HG03064 (cell line): Measurements from ENCODE around the gene LMX1B.

Source experiments
- ATAC-seq: cut with Tn5 transposase; IDR thresholded peaks from one replicate; pipeline ENCODE4 v1.9.1; 2021; ENCODE audit warnings: low read depth; ENCODE audit not compliant: unreplicated experiment

Gene LMX1B

DNA sequence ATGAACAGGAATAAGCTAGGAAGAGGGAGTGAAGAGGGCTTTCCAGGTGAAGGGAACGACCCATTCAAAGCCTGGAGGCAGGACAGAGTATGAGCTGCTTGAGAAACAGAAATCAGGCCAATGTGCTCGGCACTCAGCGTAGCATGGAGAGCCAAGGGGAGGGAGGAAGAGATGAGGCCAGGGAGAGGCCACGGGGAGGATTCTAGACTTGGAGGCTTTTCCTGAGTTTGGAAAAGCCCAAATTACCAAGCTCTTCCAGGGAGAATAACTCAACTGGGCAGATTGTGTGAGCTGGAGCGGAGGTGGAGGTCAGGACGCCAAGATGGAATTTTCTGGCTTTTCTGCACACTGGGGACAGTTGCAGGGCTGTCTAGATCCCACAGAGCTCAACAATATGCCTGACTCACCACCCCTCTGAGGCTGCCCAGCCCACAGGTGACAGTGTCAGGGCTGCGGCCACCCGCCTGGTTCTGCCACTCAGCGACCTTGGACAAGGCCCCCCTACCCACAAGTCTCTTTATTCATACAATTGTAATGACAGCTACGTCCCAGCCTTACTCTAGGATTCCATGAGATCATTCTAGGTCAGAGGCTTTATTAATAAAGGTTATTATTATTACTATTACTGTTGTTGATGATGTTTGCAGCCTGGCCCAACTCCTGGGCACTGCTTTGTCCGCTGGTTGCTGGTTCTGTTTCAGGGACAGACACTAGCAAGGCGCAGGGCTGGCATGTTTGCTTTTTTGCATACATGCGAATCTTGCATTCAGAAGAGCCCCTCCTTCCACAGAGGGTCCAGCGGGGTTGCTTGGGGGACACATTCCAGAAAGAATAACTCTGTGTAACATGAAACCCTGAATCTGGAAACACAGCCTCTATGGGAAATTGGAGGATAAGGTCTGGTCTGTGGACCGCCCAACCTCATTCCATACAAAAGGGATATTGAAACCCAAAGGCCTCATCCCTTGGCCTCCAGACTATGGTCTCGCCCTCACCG is 9.4 kb upstream of the LMX1B start:
- no peak for ATAC-seq

DNA sequence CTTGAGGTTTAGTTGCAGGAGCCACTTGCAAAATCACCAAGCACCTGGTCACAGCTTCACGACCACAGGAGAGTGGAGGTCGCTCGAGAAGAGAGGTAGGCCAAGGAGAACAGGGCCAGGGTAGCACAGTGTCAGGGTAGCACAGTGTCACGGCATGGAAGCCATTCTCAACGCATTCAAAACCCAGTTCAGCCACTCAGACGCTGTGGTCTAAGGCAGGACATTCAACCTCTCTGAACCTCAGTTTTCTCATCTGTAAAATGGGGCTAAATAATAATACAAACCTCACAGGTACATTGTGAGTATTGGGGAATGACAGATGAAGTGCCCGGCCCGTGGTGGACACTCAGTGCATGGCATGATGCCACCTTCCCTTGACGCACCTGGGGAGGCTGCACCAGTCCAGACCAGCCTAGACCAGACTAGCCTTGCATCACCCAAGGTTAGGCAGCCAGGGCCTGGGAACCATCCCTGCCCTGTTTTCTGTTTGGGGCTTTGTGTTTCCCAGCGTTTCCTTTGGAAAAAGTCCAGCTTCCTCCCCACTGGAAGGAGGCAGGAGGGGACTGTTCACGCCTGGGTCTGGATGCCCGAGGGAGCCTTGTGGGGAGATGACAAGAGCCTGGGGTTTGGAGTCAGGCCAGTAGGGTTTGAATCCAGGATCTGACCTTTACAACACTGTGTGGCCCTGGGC is 7.8 kb upstream of the LMX1B start:
- ATAC-seq = no peak

GRCh38 chr9:126606483-126606870 is 7.3 kb upstream of the LMX1B start:
- ATAC-seq = no peak

GRCh38 chr9:126607086-126607485 is 6.6 kb upstream of the LMX1B start:
- no peak for ATAC-seq

DNA sequence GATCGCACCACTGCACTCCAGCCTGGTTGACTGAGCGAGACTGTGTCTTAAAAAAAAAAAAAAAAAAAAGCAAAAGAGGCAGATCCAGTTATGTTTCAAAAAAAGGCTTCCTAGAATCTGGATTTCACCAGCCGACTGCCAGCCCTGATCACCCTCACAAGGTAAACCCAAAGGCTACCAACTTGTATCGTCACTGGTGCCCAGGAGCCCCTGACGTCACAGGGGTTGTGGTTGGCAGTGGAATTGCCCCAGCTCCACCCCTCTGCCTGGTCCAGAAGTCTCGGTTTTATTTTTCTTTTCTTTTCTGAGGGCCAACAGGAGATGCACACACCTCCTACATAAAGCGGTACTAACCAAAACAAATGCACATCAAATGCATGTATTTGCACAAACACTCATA is 6.0 kb upstream of the LMX1B start:
- ATAC-seq = no peak

DNA sequence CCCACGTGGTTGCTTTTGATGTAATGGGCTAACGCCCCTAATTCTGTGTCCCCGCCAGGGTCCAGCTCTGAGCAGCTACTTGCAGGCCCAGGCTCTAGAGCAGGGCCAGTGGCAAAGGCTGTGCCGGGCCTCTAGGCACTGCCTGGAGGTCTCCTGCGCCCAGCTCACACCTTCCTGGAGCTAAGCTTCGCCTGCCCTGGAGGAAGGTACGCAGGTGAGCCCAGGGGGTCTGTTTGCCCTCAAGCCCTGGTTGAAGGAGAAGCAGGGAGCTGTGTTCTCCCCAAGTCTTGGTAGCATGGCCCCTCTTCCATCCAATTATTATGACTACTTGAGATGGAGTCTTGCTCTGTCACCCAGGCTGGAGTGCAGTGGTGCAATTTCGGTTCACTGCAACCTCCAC is 5.2 kb upstream of the LMX1B start:
- ATAC-seq = no peak

GRCh38 chr9:126609191-126609590 is 4.5 kb upstream of the LMX1B start:
- no peak for ATAC-seq

DNA sequence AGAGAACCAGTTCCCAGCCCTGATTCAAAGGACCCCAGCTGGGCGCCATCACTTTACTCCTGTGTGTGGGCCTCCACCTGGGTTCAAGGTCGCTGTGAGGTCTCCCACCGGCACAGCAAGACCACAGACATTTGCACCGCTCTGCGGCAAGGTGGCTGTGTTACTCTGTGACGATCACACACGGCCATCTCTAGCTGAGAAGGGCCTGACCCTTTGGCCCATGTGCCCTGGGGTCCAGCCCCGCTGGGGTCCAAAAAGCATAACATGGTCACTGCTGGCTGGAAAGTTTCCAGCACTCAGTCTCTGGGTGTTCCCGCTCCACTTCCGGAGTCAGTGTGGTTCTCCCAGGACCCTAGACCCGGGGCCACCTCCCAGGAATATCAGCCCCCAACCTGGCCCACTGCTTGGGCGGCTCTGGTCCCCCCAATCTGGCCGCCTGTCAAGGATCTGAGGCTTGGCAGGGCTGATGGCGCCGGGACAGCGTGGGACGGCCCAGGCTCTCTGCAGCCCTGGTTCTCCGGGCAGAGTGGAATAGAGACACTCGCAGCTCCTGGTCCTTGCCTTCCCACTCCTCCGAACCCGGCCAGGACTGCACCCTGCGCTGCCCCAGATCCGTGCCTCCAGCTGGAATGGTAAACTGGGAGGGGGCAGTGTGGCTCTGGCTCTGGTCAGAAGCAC is 3.9 kb upstream of the LMX1B start:
- ATAC-seq = no peak

DNA sequence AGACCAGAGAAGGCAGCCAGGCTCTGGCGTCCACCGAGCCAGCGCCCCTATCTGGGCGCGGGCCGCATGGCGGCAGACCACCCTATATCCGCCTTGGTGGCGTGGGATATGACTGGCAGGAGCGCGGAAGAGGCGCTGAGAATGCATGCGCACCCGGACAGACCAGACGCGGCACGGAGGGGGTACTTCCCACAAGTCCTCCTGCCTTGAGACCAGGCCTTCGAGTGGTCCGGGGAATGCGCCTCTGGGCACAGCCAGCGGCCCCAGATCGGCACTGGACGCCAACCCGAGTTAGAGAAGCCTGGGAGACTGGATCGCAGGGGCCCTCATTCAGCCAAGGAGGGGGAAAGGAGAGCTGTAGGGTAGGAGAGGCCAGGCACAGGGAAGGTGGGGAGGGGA is 2.5 kb upstream of the LMX1B start:
- ATAC-seq = no peak

DNA sequence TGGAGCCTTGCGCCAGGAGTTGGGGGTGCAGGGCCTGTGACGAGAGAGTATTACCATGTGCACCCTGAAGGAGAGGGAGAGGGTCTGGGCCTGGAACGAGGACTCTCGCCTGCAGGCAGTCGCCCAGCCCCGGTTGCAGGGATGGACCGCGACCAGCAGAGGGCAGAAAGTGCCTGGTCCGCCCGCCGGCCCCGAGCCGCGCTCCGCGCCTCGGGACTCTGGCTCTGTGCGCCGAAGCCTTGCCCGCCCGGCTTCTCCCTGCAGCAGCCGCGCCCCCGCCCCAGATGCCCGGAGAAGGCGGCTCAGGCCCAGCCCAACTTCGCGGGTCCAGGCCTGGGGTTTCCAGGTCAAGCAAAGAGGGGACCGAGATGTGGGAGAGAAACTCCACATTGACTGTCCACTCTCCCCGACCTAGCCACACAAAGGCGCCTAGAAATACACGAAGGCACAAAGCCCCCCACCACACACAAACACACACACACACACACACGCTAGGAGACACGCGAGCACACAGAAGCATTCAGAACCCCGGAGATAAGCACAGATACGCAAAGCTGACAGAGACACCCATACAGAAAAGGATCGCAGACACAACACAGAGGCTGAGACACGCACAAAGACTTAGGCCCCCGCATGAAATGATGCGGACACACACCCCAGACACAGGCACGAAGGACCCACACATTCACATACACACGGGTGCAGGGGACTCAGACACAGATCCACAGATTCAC is 2.0 kb upstream of the LMX1B start:
- ATAC-seq = no peak

- ATAC-seq = no peak
Observed at GRCh38 chr9:126612326-126612812, 1.4 kb upstream of the LMX1B start.

GRCh38 chr9:126612813-126613641 is 701 bp upstream of the LMX1B start:
- no peak for ATAC-seq

DNA sequence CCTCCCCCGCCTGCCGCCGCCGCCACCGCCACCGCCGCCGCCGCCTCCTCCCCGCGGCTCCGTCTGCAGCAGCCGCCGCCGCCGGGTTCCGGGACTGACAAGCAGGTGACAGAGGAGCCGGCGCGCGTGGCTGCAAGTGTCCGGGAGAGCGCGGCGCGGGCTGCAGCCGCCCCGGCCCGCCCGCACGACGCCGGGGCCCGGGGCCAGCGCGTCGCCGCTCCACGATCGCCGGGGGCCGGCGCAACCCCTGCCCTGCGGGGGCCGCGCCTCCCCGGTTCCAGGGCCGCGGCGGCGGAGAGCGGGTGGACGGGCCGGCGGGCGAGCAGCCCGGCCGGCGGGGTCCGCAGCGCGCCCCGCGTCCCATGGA is 343 bp downstream of the LMX1B start:
- no peak for ATAC-seq

GRCh38 chr9:126614455-126615244 is 922 bp downstream of the LMX1B start:
- ATAC-seq = no peak

GRCh38 chr9:126615245-126615790 is 1.6 kb downstream of the LMX1B start:
- ATAC-seq = no peak

DNA sequence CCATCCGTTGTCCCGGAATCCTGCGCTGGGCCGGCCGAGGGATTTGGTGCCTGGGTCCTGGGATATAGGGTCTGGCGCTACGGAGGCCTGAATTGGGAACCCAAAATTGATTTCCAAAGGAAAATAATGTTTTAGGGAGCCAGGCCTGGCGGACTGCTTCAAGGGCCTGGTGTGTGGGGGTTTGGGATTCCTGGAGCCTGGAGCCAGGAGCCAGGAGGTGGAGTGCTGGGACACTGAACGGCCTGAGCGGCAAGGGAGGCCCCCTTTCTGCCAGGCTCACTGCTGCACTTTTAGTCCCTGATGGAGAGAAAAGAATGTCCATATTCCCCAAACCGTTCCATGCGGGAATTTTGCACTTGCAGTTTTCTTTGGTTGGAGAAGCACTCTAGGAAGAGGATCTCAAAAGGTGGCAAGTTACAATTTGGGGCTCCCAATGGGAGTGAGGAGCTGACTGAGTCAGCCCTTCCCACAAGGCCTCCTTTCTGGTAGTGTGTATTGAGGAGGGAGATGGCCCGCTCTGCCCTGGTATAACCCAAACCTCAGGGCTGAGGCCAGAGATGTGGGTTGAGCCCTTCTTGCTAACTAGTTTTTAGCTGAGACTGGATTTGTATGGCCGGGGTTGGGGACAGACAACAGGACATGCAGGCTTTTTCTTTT is 2.2 kb downstream of the LMX1B start:
- no peak for ATAC-seq

DNA sequence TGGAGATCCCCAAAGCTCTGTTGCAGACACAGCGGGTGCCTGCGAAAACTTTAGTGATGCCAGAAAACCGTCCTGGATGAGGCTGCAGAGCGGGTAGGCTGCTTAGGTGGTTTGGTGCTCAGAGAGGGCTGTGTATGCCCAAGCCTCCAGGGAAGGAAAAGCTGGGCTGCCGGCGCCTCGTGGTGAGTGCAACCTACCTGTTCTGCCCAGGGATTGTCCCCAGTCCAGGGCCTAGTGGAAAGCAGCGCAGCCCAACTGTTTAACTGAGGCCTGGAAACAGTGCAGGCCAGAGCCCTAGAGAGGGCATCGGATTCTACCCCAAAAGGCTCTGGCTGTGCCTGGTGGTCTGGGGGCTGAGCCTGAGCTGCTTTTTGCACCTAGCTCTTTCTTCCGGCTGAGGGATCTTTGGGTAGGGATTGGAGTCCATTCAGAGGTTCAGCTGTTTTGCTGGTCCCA is 2.8 kb downstream of the LMX1B start:
- no peak for ATAC-seq
